Body of pancreas (tissue), 4 donors: ENCODE measurements around the gene ELANE.

ENCODE experiments used
- POLR2A ChIP-seq, 3 donors: fragments of 450-650 bp; IDR thresholded peaks; one replicate each; pipeline ENCODE4 v1.6.1; 2016; ENCODE audit warnings: antibody characterized with exemption in 3 of 3, mild to moderate bottlenecking in 2 of 3
- TF ChIP-seq, protein P1 (sequence below), 7 experiments: fragments of 450-650 bp in 4 of 7; fragments of 200-600 bp in 3 of 7; sonication (generic) in 3 of 7; IDR thresholded peaks; one replicate each; pipeline ENCODE4 v1.5.1; 2016 to 2019; ENCODE audit warnings: antibody characterized with exemption in 7 of 7

GRCh38 chr19:816500-816857 is 35.6 kb upstream of the ELANE start:
- TF ChIP-seq, protein P1, sequence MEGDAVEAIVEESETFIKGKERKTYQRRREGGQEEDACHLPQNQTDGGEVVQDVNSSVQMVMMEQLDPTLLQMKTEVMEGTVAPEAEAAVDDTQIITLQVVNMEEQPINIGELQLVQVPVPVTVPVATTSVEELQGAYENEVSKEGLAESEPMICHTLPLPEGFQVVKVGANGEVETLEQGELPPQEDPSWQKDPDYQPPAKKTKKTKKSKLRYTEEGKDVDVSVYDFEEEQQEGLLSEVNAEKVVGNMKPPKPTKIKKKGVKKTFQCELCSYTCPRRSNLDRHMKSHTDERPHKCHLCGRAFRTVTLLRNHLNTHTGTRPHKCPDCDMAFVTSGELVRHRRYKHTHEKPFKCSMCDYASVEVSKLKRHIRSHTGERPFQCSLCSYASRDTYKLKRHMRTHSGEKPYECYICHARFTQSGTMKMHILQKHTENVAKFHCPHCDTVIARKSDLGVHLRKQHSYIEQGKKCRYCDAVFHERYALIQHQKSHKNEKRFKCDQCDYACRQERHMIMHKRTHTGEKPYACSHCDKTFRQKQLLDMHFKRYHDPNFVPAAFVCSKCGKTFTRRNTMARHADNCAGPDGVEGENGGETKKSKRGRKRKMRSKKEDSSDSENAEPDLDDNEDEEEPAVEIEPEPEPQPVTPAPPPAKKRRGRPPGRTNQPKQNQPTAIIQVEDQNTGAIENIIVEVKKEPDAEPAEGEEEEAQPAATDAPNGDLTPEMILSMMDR (IDR thresholded peaks at IDR 0.05) = no peak
- TF ChIP-seq POLR2A (IDR thresholded peaks at IDR 0.05) = no peak
